ENCODE results near the gene PANK4. TPM values are rescaled to one million over a fixed set of nuclear protein-coding genes. Genes with fewer than 3 reads are reported as not detected.

PANK4 gene
- total RNA-seq, 2 donors from 2014 or later = 13.7 to 31.3 TPM

GRCh38 chr1:2566101-2567045 is 40.0 kb upstream of the PANK4 start:
- Histone ChIP-seq H3K9me3 (no peaks in the 10 kb centered on the region), H3K36me3 (replicated peaks in 1 of 2; ENCODE audit: insufficient read depth in 1 of 2, low read depth in 2 of 2) (no peaks in the 10 kb centered on the region), H3K4me3 (no peak overlapping the region), H3K4me1 (no peaks in the 10 kb centered on the region), H3K27me3 (no peaks in the 10 kb centered on the region), H3K27ac (no peak overlapping the region)
- TF ChIP-seq POLR2A (IDR thresholded peaks at IDR 0.05) (no peak), CTCF (IDR thresholded peaks at IDR 0.05) (no peak)
- intact Hi-C loops (cut with DNase I) = no loop called here
- ATAC-seq (no peak), DNase-seq (no peak)
- 70 to 72% methylated on average over 30 of the region's 34 CpGs for WGBS, 2 donors

GRCh38 chr1:2564815-2565374 is 38.5 kb upstream of the PANK4 start:
- H3K36me3 ChIP-seq (replicated peaks in 1 of 2; ENCODE audit: insufficient read depth in 1 of 2, low read depth in 2 of 2) = no peaks in the 10 kb centered on the region
- H3K27ac ChIP-seq = no peak overlapping the region
- WGBS, 2 donors = 30 to 34% methylated on average over 7 to 14 of the region's 14 CpGs
- TF ChIP-seq CTCF (IDR thresholded peaks at IDR 0.05) (no peak), POLR2A (IDR thresholded peaks at IDR 0.05) (no peak)
- H3K9me3 ChIP-seq = no peaks in the 10 kb centered on the region
- no peaks in the 10 kb centered on the region for H3K27me3 ChIP-seq
- intact Hi-C loops (cut with DNase I) = no loop called here
- ATAC-seq = no peak
- no peaks in the 10 kb centered on the region for H3K4me1 ChIP-seq
- H3K4me3 ChIP-seq = no peak overlapping the region
- no peak for DNase-seq

- H3K27me3 ChIP-seq = no peaks in the 10 kb centered on the region
- H3K9me3 ChIP-seq = no peaks in the 10 kb centered on the region
- H3K4me3 ChIP-seq = no peak overlapping the region
- no peaks in the 10 kb centered on the region for H3K4me1 ChIP-seq
- no peak for DNase-seq
- no peak for TF ChIP-seq POLR2A (IDR thresholded peaks at IDR 0.05)
- no peak for TF ChIP-seq CTCF (IDR thresholded peaks at IDR 0.05)
- WGBS, 2 donors = 40 to 77% methylated on average over 3 to 20 of the region's 20 CpGs
- intact Hi-C loops (cut with DNase I) = no loop called here
- no peaks in the 10 kb centered on the region for H3K36me3 ChIP-seq (replicated peaks in 1 of 2; ENCODE audit: insufficient read depth in 1 of 2, low read depth in 2 of 2)
- ATAC-seq = no peak
- H3K27ac ChIP-seq = no peak overlapping the region
Observed at GRCh38 chr1:2564006-2564814, 37.8 kb upstream of the PANK4 start.

- Histone ChIP-seq H3K27ac (no peak overlapping the region), H3K4me1 (no peaks in the 10 kb centered on the region), H3K27me3 (no peaks in the 10 kb centered on the region), H3K9me3 (no peaks in the 10 kb centered on the region), H3K4me3 (no peak overlapping the region), H3K36me3 (replicated peaks in 1 of 2; ENCODE audit: insufficient read depth in 1 of 2, low read depth in 2 of 2) (no peaks in the 10 kb centered on the region)
- ATAC-seq (no peak), DNase-seq (no peak)
- intact Hi-C loops (cut with DNase I) = no loop called here
- WGBS, 2 donors = 85 to 100% methylated on average over 1 to 18 of the region's 18 CpGs
- no peak for TF ChIP-seq CTCF (IDR thresholded peaks at IDR 0.05)
Observed at GRCh38 chr1:2563205-2563604, 36.8 kb upstream of the PANK4 start.

All from body of pancreas (tissue), 4 donors.